GM11168 (cell line): ENCODE measurements around the gene IFT122.
"Not testable (repeated sequence)": the region's sequence is repeated elsewhere in the genome, so short reads cannot be mapped to it uniquely, and the experiment has no call there.

Source experiments
- in situ Hi-C: fragments of 300-500 bp; cut with MboI; formaldehyde crosslinking; loops from one replicate; pipeline ENCODE4 v1.12.0; 2022; ENCODE audit warnings: low sequenced_read_pairs; ENCODE audit not compliant: unreplicated experiment

The IFT122 gene

DNA sequence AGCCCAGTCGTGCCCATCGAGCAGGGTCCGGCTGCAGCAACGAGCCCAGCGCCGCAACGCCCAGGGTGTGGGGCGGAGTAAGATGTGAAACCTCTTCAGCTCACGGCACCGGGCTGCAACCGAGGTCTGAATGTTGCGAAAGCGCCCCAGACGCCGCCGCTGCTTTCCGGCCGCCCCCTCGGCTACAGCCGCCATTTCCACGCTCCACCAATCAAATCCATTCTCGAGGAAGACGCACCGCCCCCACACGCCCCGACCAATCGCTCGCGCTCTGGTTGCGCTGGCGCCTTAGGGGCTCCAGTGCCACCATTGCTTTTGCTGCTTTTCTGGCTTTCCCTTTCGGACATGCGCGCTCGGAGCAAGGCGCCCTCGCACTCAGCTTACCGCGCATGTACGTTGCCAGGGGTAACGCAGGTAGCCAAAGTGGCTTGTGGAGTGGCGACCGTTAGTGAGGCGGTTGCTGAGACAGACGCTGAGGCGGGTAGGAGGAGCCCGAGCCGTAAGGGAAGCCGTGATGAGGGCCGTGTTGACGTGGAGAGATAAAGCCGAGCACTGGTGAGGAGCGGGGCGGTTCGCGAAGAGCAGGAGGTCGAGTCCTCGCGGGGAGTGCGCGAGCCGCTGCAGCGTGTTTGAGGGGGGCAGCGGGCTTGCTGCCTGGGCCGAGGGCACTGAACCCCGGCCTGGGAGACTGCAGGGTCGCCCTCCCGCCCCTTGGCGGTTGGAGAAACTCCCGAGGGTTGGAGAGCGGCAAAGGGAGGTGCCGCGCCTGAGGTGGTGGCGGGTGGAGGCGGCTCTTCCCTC, at the start of gene IFT122, which contains the start of gene MBD4:
IFT122 (plus strand) TSS at position 408 of the 801 bp plus-strand sequence; CDS start at position 515, 107 bp downstream.
MBD4 (minus strand) TSS at position 132 of the 801 bp plus-strand sequence; CDS start at position 17, 115 bp downstream.
- in situ Hi-C loops, result no loop called here

GRCh38 chr3:129391583-129391982, 48.4 kb upstream of the IFT122 start:
- in situ Hi-C loops, result not testable (repeated sequence)

DNA sequence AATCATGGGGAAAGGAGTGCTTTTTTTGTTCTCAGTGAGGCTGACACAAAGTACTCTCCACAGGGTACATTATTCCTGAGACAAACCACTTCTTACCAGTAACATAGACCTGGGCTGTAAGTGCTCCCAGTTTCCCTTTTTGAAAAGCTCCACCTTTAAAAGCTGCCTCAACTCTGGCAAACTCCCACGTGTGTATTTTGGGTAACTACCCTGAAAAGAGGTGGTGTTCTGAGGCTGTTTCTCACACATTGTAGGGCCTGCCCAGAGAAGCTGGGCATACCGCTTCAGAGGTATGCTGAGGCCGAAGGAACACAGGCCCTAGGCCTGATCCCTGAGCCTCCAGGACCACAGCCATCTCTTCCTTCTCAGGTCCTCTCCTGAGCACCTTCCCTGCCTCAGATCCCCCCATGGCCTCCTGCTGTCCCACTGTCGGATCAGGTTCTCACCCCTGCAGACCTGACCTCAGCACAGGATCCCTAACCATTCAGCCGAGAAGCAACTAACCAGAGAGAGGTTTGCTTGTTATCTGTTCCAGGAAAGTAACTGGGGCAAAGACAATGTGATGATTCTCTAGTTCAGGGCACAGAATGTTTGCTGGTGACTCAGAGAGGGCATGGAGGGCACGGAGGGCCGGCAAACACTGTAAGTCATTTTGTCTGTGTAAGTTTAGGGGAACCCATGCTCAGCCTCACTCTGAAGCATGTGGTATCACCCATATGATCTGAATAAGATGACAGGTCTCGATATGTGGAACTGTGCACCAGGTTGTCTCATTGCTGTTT, 47.7 kb upstream of the IFT122 start:
- in situ Hi-C loops, result not testable (repeated sequence)

DNA sequence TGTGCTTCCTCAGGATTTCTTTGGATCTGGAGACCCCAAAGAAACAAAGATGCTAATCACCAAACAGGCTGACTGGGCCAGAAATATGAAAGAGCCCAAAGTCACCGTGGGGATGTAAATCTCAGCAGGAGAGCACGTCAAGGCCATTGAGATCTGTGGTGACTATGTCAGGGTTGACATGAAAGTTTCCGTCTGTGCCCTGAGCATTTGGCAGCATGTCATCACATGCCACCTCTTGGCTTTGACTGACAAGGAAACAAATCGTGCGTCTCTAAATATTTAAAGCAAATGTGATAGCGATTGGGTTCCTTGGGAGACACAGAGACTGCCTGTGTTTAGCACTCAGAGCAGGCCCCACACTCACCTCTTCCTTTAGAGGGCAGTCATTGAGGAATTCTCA, 46.8 kb upstream of the IFT122 start:
- in situ Hi-C loops, result no loop called here

- in situ Hi-C loops, result not testable (repeated sequence)
These were observed 46.1 kb upstream of the IFT122 start for GRCh38 chr3:129393760-129394564.

- in situ Hi-C loops, result no loop called here
These were observed 41.2 kb upstream of the IFT122 start for GRCh38 chr3:129398803-129399144.

DNA sequence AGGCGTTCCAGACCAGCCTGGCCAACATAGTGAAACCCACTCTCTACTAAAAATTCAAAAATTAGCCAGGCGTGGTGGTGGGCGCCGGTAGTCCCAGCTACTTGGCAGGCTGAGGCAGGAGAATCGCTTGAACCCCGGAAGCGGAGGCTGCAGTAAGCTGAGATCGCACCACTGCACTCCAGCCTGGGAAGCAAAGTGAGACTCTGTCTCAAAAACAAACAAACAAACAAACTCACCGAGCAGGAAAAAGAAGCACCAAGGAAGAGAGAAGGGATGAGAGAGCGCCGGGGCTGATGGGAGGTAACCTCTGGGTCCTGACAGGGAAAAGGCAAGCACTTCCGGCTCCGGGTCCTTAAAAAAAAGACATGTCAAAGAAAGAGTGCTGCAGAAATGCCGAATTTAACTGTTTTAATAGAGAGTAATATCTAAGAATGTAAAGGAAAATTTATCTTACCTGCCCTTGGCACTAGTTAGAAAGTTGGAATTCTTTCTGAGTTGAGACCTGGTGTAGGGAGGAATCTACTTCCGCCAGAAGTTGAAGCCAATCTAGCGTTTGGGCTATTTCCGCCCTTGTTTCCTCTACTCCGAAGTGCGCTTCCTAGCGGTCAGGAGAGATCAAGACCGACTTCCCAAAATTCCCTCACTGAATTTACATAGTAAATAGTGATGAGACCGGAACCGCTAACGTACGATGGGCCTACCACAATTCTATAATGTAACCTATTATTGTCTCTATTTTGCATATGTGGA, 40.7 kb upstream of the IFT122 start:
- in situ Hi-C loops, result no loop called here

DNA sequence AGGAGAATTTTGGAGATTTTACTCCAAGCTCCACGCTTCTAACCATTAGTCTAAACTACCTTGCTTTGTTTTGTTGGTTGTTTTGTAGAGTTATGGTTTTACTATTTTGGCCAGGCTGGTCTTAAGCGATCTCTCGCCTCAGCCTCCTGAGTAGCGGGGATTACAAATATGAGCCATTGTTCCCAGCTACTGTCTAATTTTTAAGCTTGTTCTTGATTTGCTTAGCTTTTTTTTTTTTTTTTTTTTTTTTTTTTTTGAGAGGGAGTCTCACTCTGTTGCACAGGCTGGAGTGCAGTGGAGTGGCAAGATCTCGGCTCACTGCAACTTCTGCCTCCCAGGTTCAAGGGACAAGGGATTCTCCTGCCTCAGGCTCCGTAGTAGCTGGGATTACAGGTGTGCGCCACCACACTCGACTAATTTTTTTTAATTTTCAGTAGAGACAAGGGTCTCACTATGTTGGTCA, 40.1 kb upstream of the IFT122 start:
- in situ Hi-C loops, result no loop called here

DNA sequence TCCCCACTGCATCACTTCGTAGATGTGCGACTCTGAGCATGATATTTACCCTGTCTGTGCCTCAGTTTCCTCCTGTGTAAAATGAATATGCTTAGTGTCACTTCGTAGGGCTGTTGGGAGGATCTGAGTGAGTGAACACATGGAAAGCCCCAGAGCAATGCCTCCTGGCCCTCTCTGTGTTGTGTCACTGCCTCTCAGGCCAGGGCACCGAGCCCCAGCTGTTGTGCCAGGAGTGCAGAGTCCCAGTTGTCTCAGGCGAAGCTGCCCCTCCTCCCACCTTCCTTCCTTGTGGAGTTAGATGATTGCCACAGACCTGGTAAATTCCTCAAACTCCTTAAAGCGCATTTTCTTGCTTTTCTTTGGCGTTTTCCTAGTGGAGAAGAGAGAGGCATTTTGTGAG, 37.8 kb upstream of the IFT122 start:
- in situ Hi-C loops, result no loop called here

DNA sequence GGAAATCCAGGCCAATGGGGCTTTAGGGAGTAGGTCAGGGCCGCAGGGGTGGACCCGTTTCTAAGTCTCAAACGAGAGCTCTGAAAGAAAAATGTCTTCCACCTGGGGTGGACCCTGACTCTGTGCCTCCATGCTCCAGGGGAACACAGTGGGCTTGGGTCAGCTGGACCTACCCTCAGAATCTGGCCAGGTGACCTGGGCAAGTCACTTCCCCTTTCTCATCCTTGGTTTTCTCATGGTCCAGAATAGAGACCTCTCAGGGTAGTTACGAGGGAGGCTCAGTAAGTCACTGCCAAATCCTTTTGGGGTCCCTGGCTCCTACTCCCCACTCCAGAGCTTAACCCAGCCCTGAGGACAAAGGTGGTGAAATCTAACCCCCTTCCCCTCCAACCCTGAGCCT, 37.4 kb upstream of the IFT122 start:
- in situ Hi-C loops, result no loop called here

DNA sequence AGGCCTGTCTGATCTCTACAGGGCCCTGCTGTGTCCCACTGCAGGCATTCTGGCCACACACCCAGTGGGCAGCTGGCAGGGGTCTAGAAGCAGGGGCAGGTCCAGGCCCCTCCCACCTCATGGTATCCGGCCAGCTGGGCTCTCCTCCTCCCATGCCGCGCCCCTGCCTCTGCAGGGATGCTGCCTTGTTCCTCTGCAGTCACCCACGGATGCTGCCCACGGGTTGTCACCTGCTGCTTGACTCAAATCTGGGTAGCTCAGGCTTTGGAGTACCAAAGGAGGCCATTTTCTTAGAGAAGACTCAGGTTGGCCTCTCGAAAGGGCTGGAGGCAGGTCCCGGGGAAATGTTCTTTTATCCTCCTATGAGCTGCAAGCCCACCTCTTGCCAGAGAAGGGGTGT, 36.6 kb upstream of the IFT122 start:
- in situ Hi-C loops, result no loop called here

DNA sequence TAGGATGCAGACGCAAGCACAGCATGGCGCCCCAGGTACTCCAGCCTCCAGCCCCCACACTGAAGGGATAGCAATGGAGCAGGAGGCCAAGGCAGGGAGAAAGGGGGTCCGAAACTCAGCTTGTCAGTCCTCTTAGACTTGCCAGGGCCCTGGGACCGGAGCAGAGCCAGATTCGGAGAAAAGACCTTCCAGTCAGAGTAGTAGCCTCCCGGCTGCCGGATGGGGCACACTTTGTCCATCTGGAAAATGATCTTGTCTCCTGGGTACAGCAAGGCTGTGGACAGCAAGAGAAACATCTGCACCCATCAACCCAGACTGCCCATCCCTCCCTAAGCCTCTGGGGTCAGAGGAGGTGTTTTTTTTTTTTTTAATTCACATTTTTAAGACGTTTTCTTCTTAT, 35.9 kb upstream of the IFT122 start:
- in situ Hi-C loops, result no loop called here

GRCh38 chr3:129404610-129405009, 35.4 kb upstream of the IFT122 start:
- in situ Hi-C loops, result no loop called here

DNA sequence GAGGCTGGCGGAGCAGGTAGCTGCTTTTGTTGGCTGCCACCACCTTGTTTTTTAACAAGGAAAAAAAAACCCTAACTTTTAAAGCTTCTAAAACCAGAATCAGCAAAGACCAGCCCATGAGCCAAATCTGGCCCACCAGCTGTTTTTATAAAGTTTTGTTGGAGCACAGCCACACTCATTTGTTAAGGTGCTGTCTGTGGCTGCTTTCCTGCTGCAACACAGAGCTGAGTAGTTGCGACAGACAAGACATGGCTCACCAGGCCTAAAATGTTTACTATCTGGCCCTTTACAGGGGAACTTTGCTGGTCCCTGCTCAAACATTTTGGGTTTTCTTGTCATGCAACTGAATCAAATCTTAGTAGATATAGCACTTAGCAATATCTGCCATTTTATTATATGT, 30.5 kb upstream of the IFT122 start:
- in situ Hi-C loops, result no loop called here

- in situ Hi-C loops, result no loop called here
These were observed 29.1 kb upstream of the IFT122 start for GRCh38 chr3:129410971-129411370.

DNA sequence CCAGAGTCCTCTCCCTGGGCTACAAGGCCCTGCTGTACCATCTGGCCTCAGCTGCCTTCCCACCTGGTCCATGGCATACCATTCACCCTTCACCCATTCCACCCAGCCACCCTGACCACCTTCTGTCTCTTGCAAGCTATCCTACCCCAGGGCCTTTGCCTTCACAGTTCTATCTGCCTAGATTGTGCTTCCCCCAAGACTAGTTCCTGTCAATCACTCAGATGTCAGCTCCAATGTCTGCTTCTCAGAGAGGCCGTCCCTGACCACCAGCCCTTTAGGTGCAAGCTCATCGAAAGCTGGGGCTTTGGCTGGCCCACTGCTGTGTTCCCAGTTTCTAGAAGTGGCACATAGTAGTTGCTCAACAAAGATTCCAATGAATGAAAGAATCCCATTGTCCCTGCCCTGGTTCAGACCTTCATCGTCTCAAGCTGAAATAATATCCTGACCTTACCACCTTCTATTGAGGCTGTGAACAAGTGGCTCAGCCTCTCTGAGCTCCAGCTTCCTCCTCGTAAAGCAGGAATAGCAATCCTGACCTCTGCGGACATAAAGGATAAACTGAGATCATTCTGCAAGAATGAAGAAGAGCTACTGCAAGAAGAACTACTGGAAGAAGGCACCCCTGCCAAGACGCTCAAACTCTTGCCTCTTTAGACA, 27.4 kb upstream of the IFT122 start:
- in situ Hi-C loops, result no loop called here

DNA sequence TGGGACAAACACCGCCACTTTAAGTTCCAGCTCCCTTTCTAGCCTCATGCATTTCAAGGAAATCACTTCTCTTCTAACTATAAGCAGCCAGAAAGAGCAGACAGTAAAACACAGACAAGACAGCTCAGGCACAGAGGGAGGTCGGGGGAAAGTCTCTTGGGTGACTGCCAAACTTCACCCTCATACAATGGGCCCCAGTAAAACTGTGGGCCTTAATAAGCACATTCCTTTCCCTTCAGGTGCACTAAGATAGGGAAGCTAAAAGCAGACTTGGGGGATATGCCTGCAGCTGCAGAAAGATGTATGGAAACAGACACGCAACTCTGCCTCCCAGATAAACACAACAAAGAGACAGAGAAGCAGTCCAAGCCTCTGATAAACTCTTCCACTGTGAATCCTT, 26.8 kb upstream of the IFT122 start:
- in situ Hi-C loops, result not testable (repeated sequence)

GRCh38 chr3:129413687-129414506, 26.1 kb upstream of the IFT122 start:
- in situ Hi-C loops, result no loop called here

DNA sequence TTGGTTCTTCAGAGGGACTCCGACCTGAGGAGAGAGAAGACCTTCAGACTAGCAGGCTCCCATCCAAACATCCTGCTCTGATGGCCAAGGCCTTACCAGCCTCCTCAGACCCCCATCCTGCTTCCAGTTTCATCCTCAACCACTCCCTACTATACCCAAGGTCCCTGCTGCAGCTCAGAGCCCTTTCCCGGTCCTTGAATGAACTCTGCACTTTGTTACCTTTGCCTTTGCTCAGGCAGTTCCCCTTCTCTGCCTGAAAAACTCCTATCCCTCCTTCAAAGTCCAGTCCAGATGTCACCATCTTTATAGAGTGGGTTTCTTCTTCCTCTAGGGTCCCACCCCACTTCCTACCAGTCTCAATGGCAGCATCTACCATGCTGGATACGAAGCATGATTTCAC, 24.6 kb upstream of the IFT122 start:
- in situ Hi-C loops, result no loop called here
